Fibroblast of skin of left biceps (primary cell): ENCODE data around the gene RBBP8NL.

Experiments
- DNase-seq, 2 experiments: peaks; one replicate each; pipeline ENCODE4 v3.0.0-alpha.2; 2013; ENCODE audit warnings: low read depth in 2 of 2

The RBBP8NL gene

GRCh38 chr20:62362991-62363919 is 64.1 kb downstream of the RBBP8NL start:
- DNase-seq, result no peak

DNA sequence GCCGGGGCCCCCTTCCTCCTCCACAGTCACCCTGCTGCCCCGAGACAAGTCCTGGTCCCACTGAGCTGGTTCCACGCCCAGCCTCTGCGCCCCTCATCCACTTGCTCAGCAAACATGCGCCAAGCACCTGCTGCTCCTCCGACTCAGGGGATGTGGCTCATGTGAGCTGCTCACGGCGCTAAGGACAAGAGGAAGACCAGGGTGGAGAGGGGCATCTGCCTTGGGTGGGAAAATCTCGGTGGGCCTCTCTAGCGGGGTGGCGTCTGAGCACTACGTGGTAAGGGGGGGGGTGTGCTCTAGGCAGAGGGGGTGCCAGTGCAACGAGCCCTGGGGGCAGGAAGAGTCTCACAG is 64.8 kb downstream of the RBBP8NL start:
- no peak for DNase-seq

- DNase-seq, result no peak
Measured at GRCh38 chr20:62361799-62362589, 65.3 kb downstream of the RBBP8NL start.

DNA sequence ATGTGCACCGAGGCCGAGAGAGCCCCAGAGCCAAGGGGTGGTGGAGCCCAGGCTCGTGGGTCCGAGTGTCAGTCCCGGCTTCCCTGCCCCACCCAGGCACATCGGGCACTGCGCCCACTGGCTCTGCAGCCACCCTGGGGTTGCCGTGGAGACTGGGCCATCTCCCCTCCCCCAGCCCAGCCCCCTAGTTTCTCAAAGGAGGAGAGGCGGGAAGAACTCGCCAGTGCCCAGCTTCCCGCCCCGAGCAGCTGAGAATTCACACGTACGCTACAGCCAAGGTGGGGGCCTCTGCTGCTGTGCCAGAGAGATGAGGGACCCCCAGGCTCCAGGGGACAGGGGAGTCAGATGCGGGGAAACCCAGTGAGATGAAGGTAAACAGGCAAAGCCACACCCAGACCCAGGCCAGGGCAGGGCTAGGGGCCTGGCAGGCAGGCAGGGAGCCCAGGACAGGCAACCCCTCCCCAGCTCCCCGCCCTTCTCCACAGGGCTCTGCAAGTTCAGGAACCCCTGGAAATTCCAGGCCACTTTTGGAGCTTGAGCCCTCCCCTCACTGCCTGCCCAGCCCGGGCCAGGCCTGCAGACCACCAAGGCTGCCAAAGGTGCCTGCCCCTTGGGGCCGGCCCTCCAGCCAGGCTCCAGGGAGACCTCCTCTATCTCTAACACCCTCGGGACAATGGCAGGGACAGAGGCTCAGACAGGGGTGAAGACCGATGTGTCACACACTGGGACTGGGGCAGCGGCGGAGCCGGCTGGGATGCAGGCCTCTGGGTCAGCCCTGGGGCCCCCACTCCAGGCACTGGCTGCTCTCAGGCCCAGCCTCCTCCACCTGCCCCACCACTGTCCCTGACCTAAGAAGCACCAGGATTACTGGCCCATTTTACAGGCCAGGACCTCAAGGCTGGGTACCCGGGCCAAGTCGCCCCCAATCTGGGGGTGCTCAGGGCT is 66.2 kb downstream of the RBBP8NL start:
- no peak for DNase-seq
